ENCODE results near the gene CPT2.
"Not testable (repeated sequence)": the region's sequence is repeated elsewhere in the genome, so short reads cannot be mapped to it uniquely, and the experiment has no call there.

The CPT2 gene

GRCh38 chr1:53182716-53183094 lies 13.9 kb upstream of the CPT2 start:
- no peak for DNase-seq

- no peak for DNase-seq
Measured at GRCh38 chr1:53183095-53183990, 13.3 kb upstream of the CPT2 start.

GRCh38 chr1:53185955-53186297 lies 10.7 kb upstream of the CPT2 start:
- not testable (repeated sequence) for DNase-seq

- DNase-seq, result no peak
Measured at GRCh38 chr1:53186533-53186932, 10.1 kb upstream of the CPT2 start.

- DNase-seq, result no peak
Measured at GRCh38 chr1:53187401-53187800, 9.2 kb upstream of the CPT2 start.

GRCh38 chr1:53188099-53188498 lies 8.5 kb upstream of the CPT2 start:
- no peak for DNase-seq

GRCh38 chr1:53189061-53189460 lies 7.6 kb upstream of the CPT2 start:
- DNase-seq, result no peak

- DNase-seq, result no peak
Measured at GRCh38 chr1:53190210-53190611, 6.4 kb upstream of the CPT2 start.

- DNase-seq, result no peak
Measured at GRCh38 chr1:53195246-53196016, 1.2 kb upstream of the CPT2 start.

- DNase-seq, result peak; percentile 16
Measured at GRCh38 chr1:53196017-53196484, 573 bp upstream of the CPT2 start.

GRCh38 chr1:53197291-53198200 lies 922 bp downstream of the CPT2 start:
- DNase-seq, result no peak

GRCh38 chr1:53198241-53198651 lies 1.6 kb downstream of the CPT2 start:
- no peak for DNase-seq

GRCh38 chr1:53203466-53203865 lies 6.8 kb downstream of the CPT2 start:
- no peak for DNase-seq

GRCh38 chr1:53205496-53205895 lies 8.9 kb downstream of the CPT2 start:
- DNase-seq, result not testable (repeated sequence)

GRCh38 chr1:53206083-53206685 lies 9.6 kb downstream of the CPT2 start:
- DNase-seq, result not testable (repeated sequence)

GRCh38 chr1:53206735-53207379 lies 10.2 kb downstream of the CPT2 start:
- DNase-seq, result no peak

GRCh38 chr1:53207726-53208125 lies 11.1 kb downstream of the CPT2 start:
- DNase-seq, result no peak

GRCh38 chr1:53210352-53210751 lies 13.7 kb downstream of the CPT2 start:
- DNase-seq, result no peak

- DNase-seq, result no peak
Measured at GRCh38 chr1:53210954-53211353, 14.3 kb downstream of the CPT2 start.

GRCh38 chr1:53214376-53214940 lies 17.8 kb downstream of the CPT2 start:
- no peak for DNase-seq

- DNase-seq, result no peak
Measured at GRCh38 chr1:53218201-53218600, 21.6 kb downstream of the CPT2 start.

- no peak for DNase-seq
Measured at GRCh38 chr1:53219711-53220110, 23.1 kb downstream of the CPT2 start.

Data from NCI-H146 (cell line).